Tibial nerve (tissue), 4 donors: ENCODE measurements around the gene MYO5C. TPM values are rescaled to one million over a fixed set of nuclear protein-coding genes. Genes with fewer than 3 reads are reported as not detected.

Experiments
- DNase-seq, 2 donors: peaks; one replicate each; pipeline ENCODE4 v3.0.0-alpha.2; 2019; ENCODE audit warnings: low spot score in 2 of 2
- H3K27ac ChIP-seq, 4 donors: fragments of 200-600 bp; sonication (generic) in 3 of 4; one replicate each; pipeline ENCODE4 v1.5.1; 2017 to 2019; ENCODE audit warnings: mild to moderate bottlenecking in 1 of 4
- H3K27me3 ChIP-seq, 2 donors: fragments of 200-600 bp; sonication (generic) in 1 of 2; one replicate each; pipeline versions ENCODE4 v1.5.1 to v1.6.0; 2017 to 2019
- H3K36me3 ChIP-seq, 3 donors: fragments of 200-600 bp; sonication (generic); one replicate each; pipeline ENCODE4 v1.5.1; 2018 to 2019
- H3K4me1 ChIP-seq, 4 donors: fragments of 200-600 bp; sonication (generic) in 3 of 4; one replicate each; pipeline ENCODE4 v1.5.1; 2017 to 2019
- H3K4me3 ChIP-seq, 4 donors: fragments of 200-600 bp; sonication (generic) in 3 of 4; one replicate each; pipeline ENCODE4 v1.5.1; 2017 to 2019; ENCODE audit warnings: mild to moderate bottlenecking in 1 of 4, moderate library complexity in 1 of 4
- H3K9me3 ChIP-seq, 4 donors: fragments of 200-600 bp; sonication (generic) in 3 of 4; one replicate each; pipeline ENCODE4 v1.5.1; 2017 to 2019
- EP300 ChIP-seq, 2 donors: sonication (generic); formaldehyde crosslinking; IDR thresholded peaks; one replicate each; pipeline ENCODE4 v1.6.1; 2017; ENCODE audit warnings: antibody characterized with exemption in 2 of 2, mild to moderate bottlenecking in 1 of 2
- POLR2A ChIP-seq, 2 donors: fragments of 450-650 bp; IDR thresholded peaks; one replicate each; pipeline ENCODE4 v1.6.1; 2017; ENCODE audit warnings: antibody characterized with exemption in 2 of 2, mild to moderate bottlenecking in 2 of 2, moderate library complexity in 2 of 2
- WGBS, 2 donors: methylation state at CpG; one replicate each; pipeline ENCODE4 v1.1.5; 2018; 5-methylcytosine and 5-hydroxymethylcytosine counted together
- total RNA-seq, 4 donors: library from RNA; depleted of rRNA; stranded (reverse); fragments of >200 nt; gene quantifications; one replicate each; pipeline ENCODE4 v1.1.0, GENCODE V29; 2016
- TF ChIP-seq, protein P1 (sequence below), 5 experiments: fragments of 200-600 bp in 3 of 5; fragments of 450-650 bp in 2 of 5; sonication (generic) in 3 of 5; IDR thresholded peaks; one replicate each; pipeline ENCODE4 v1.5.1; 2016 to 2019; ENCODE audit warnings: antibody characterized with exemption in 5 of 5, mild to moderate bottlenecking in 3 of 5, moderate library complexity in 2 of 5

The MYO5C gene
- total RNA-seq, 4 donors from 2014 or later = 9.8 to 39.3 (median 12.6) TPM

DNA sequence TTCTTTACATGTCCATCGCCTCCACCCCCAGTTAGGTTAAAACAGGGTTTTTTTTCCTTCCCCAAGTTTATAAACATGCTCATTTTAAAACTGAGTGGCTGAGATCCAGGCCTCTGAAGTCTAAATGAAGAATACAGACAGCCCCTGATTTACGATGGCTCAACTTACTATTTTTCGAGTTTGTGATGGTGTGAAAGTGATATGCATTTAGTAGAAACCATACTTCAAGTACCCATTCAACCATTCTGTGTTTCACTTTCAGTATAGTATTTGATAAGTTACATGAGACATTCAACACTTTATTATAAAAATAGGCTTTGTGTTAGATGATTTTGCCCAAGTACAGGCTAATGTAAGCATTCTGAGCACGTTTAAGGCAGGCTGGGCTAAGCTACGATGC, 73.9 kb downstream of the MYO5C start:
- no peak for DNase-seq
- WGBS, 2 donors = 84 to 86% methylated on average over 5 of the region's 5 CpGs
- Histone ChIP-seq H3K36me3 (no peaks in the 10 kb centered on the region), H3K27me3 (no peaks in the 10 kb centered on the region), H3K4me3 (peak overlapping the region in 1 of 4 donors; percentile 23), H3K27ac (peak overlapping the region in 1 of 4 donors; percentile 51), H3K4me1 (no peaks in the 10 kb centered on the region), H3K9me3 (no peaks in the 10 kb centered on the region)
- no peak for TF ChIP-seq EP300 (IDR thresholded peaks at IDR 0.05)
- no peak for TF ChIP-seq POLR2A (IDR thresholded peaks at IDR 0.05)
- TF ChIP-seq, protein P1, sequence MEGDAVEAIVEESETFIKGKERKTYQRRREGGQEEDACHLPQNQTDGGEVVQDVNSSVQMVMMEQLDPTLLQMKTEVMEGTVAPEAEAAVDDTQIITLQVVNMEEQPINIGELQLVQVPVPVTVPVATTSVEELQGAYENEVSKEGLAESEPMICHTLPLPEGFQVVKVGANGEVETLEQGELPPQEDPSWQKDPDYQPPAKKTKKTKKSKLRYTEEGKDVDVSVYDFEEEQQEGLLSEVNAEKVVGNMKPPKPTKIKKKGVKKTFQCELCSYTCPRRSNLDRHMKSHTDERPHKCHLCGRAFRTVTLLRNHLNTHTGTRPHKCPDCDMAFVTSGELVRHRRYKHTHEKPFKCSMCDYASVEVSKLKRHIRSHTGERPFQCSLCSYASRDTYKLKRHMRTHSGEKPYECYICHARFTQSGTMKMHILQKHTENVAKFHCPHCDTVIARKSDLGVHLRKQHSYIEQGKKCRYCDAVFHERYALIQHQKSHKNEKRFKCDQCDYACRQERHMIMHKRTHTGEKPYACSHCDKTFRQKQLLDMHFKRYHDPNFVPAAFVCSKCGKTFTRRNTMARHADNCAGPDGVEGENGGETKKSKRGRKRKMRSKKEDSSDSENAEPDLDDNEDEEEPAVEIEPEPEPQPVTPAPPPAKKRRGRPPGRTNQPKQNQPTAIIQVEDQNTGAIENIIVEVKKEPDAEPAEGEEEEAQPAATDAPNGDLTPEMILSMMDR (IDR thresholded peaks at IDR 0.05) = no peak

DNA sequence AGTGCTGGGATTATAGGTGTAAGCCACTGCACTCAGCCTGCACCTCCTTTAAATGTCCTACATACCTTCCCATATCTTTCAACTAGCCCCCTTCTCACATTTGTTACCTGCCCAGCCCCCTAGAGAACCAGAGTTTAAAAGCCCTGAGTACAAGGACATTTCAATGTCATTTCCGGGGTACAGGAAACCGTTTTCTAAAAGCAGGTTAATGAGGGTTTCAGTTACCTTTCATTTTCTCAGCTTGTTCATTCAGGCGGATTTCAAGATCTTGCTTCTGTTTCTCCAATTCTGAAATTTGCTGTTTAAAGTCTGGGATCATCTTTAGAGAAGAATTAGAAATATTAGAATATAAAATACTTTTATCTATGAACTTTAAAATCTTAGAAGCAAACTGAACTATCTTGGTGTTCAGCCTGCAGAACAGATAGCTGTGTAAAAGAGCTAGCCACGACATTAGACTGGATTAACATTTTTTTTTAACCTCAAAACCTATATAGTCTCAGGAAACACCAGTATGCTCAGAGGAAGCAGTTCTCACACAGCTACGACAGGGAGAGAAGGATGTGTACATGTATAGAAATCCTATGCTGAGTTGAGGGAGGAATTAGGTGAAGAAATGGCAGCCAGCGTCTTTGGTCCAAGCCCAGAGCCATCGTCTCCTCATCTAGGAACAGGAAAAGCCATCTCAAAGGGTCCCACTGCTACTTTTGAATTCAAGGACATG, 74.5 kb downstream of the MYO5C start:
- 79 to 82% methylated on average over 7 of the region's 7 CpGs for WGBS, 2 donors
- no peak for DNase-seq
- Histone ChIP-seq H3K4me1 (no peaks in the 10 kb centered on the region), H3K27me3 (no peaks in the 10 kb centered on the region), H3K36me3 (no peaks in the 10 kb centered on the region), H3K4me3 (peak overlapping the region in 1 of 4 donors; percentile 23), H3K9me3 (no peaks in the 10 kb centered on the region), H3K27ac (peak overlapping the region in 1 of 4 donors; percentile 51)
- TF ChIP-seq POLR2A (IDR thresholded peaks at IDR 0.05) (no peak), EP300 (IDR thresholded peaks at IDR 0.05) (no peak)
- TF ChIP-seq, protein P1 (IDR thresholded peaks at IDR 0.05) = no peak

DNA sequence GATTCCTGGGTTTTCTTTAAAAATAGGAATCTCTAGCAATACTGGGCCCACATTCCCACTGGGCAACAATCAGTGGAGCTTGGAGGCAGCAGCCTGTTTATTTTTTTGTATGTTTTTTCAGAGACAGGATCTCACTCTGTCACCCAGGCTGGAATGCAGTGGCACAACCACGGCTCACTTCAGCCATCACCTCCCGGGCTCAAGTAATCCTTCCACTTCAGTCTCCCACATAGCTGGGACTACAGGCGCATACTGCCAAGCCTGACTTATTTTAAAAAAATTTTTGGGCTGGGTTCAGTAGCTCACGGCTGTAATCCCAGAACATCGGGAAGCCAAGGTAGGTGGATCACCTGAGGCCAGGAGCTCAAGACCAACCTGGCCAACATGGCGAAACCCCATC, 75.4 kb downstream of the MYO5C start:
- Histone ChIP-seq H3K9me3 (no peaks in the 10 kb centered on the region), H3K27ac (no peak overlapping the region), H3K27me3 (no peaks in the 10 kb centered on the region), H3K4me1 (no peaks in the 10 kb centered on the region), H3K36me3 (no peaks in the 10 kb centered on the region), H3K4me3 (no peak overlapping the region)
- TF ChIP-seq EP300 (IDR thresholded peaks at IDR 0.05) (no peak), POLR2A (IDR thresholded peaks at IDR 0.05) (no peak)
- TF ChIP-seq, protein P1 (IDR thresholded peaks at IDR 0.05) = no peak
- WGBS, 2 donors = 89 to 99% methylated on average over 6 of the region's 6 CpGs
- no peak for DNase-seq

DNA sequence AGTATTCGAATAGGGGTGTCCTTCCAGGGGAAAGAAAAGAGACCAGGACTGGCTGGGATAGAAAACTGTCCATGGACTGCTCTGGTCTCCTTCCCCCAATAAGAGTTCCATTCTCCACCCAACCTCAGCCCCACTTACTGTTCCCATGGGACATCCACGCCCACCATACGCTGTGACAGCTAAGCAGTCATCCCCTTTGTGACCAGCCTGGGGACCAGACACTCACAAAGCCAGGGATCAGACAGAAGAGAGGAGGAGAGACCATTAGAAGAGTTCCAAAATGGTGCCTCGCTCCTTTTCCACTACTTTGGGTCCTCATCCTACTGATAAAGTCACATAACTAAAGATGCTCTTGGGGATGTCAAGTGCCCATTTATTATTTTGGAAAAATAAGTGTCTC, 76.8 kb downstream of the MYO5C start:
- H3K27me3 ChIP-seq = no peaks in the 10 kb centered on the region
- no peak for TF ChIP-seq POLR2A (IDR thresholded peaks at IDR 0.05)
- no peak for TF ChIP-seq EP300 (IDR thresholded peaks at IDR 0.05)
- H3K9me3 ChIP-seq = no peaks in the 10 kb centered on the region
- no peak overlapping the region for H3K4me3 ChIP-seq
- no peaks in the 10 kb centered on the region for H3K36me3 ChIP-seq
- 90 to 97% methylated on average over 4 of the region's 4 CpGs for WGBS, 2 donors
- no peak overlapping the region for H3K27ac ChIP-seq
- H3K4me1 ChIP-seq = no peaks in the 10 kb centered on the region
- no peak for DNase-seq

DNA sequence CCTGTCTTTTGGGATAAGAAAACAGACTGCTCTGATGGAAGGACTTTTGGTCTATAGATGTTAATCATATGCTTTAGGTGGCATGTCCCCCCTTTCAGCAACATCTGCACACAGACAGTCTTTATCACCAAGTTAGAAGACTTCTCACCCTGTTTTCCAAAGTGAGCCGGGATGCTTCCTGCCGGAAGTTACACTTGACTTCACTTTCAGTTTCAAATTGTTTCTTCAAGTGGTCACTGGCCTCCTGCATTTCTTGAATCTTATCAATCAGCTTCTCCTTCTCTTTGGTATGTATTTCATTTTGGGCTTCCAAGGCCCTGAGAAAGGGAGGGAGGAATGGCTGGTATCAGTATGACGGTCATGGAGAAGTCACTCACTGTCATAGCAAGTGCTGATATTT, 77.2 kb downstream of the MYO5C start:
- Histone ChIP-seq H3K4me1 (no peaks in the 10 kb centered on the region), H3K9me3 (no peaks in the 10 kb centered on the region), H3K27me3 (no peaks in the 10 kb centered on the region), H3K36me3 (no peaks in the 10 kb centered on the region), H3K27ac (no peak overlapping the region), H3K4me3 (no peak overlapping the region)
- WGBS, 2 donors = 88 to 93% methylated on average over 3 of the region's 3 CpGs
- TF ChIP-seq POLR2A (IDR thresholded peaks at IDR 0.05) (no peak), EP300 (IDR thresholded peaks at IDR 0.05) (no peak)
- DNase-seq = no peak

DNA sequence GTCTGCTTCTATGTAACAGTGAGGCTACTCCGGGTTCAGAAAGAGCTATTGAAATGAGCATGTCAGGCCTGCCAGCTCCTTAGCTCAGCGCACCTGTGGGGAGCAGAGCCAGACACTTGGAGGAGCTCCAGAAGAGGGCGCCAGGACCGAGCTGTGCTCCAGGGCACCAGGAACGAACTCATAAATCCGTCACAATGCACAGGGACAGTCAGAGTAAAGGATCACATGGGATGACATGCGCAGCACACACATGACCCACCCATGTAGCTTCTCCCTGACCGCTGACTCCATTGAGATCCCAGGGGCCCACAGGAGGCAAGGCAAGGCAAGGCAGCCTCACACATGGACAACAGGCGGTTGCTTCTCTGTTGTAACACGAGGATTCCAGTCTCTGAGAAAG, 78.4 kb downstream of the MYO5C start:
- no peak for TF ChIP-seq POLR2A (IDR thresholded peaks at IDR 0.05)
- no peak for TF ChIP-seq EP300 (IDR thresholded peaks at IDR 0.05)
- TF ChIP-seq, protein P1 (IDR thresholded peaks at IDR 0.05) = no peak
- Histone ChIP-seq H3K4me1 (no peaks in the 10 kb centered on the region), H3K27ac (no peak overlapping the region)

More for the DNA sequence above, 78.4 kb downstream of the MYO5C start:
- 79 to 84% methylated on average over 10 of the region's 10 CpGs for WGBS, 2 donors
- no peaks in the 10 kb centered on the region for H3K36me3 ChIP-seq
- H3K9me3 ChIP-seq = no peaks in the 10 kb centered on the region
- no peaks in the 10 kb centered on the region for H3K27me3 ChIP-seq
- H3K4me3 ChIP-seq = no peak overlapping the region
- DNase-seq = no peak
